ENCODE results near the gene LILRB2. TPM values are rescaled to one million over a fixed set of nuclear protein-coding genes. Genes with fewer than 3 reads are reported as not detected.

LILRB2 gene
- polyA plus RNA-seq, 1 of the 3 experiments (the other 2 are of a cell fraction): not detected

DNA sequence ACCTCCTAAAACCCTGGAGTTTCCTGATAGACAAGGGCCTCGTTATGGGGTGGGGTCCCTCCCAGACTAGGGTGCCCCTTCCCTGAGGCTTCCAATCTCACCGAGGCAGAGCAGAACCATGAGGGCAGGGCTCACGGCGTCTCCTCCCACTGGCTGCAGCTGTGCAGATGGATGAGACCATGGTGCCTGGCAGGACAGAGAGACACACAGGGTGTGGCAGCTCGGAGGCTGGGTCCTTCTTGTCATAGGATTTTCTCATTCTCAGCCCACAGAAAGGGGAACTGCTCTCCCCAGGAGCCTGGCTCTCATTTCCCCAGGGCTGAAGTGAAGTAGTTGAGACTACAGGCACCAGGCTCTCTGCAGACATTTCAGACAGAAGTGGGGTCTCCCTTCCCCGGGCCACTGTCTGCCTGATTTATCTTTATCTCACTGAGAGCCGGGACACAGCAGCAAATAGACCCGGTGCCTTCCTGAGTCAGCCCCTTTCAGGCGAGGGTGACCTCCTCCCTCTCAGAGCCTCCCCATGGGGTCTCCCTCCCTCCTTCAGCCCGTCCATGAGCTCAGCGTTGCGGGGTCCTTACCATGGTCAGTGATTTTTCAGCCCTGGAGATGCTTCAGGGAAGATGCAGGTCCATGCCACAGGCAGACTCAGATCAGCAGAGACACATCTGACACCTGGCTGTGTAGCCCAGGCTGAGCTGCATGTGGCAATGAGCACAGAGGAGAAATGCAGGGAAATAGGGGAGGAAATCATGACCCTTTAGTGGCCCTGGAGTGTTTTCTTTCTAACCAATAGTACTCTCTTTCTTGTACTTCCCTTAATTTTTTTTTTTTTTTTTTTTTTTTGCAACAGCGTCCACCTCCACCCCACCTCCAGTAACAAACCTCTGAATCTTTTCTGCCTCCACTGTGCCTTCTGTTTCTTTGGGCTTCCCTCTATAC is 31.8 kb upstream of the LILRB2 start, which contains the start of gene LILRA5 (continued):
- TF ChIP-seq POLR2AphosphoS5 (IDR thresholded peaks at IDR 0.05; ENCODE audit: low read depth, low read length): no peak
- no peak for TF ChIP-seq TAF1 (IDR thresholded peaks at IDR 0.05; ENCODE audit: borderline replicate concordance, low read depth, low read length)
- TF ChIP-seq, protein P1, sequence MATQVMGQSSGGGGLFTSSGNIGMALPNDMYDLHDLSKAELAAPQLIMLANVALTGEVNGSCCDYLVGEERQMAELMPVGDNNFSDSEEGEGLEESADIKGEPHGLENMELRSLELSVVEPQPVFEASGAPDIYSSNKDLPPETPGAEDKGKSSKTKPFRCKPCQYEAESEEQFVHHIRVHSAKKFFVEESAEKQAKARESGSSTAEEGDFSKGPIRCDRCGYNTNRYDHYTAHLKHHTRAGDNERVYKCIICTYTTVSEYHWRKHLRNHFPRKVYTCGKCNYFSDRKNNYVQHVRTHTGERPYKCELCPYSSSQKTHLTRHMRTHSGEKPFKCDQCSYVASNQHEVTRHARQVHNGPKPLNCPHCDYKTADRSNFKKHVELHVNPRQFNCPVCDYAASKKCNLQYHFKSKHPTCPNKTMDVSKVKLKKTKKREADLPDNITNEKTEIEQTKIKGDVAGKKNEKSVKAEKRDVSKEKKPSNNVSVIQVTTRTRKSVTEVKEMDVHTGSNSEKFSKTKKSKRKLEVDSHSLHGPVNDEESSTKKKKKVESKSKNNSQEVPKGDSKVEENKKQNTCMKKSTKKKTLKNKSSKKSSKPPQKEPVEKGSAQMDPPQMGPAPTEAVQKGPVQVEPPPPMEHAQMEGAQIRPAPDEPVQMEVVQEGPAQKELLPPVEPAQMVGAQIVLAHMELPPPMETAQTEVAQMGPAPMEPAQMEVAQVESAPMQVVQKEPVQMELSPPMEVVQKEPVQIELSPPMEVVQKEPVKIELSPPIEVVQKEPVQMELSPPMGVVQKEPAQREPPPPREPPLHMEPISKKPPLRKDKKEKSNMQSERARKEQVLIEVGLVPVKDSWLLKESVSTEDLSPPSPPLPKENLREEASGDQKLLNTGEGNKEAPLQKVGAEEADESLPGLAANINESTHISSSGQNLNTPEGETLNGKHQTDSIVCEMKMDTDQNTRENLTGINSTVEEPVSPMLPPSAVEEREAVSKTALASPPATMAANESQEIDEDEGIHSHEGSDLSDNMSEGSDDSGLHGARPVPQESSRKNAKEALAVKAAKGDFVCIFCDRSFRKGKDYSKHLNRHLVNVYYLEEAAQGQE (IDR thresholded peaks at IDR 0.05; ENCODE audit: low read depth, low read length): no peak

DNA sequence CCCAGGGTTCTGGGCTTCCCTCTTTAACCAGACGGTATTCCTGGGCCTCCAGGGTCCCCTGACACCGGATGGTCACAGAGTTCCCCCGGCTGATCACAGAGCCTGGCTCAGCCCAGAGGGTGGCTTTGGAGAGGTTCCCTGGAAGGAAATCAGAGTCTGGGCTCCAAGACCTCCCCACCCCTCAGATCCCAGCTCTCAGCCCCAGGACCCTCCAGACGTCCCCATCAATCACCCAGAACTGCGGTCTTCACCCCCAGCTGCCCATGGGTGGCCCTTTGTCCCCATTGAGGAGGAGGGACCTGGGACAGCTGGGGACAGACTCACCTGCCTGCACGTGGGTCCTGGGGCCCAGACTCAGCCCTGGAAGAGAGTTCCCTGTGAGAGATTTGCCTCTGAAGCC is 31.1 kb upstream of the LILRB2 start:
- ChIA-PET CTCF (interaction anchor here (1.0 to 1.9 kb wide), 2 partner anchors 9 to 13 kb away, joined by 3 to 4 read pairs; no protein-coding TSS in a partner anchor), POLR2A (no interaction called here)
- Histone ChIP-seq H3K36me3 (replicated peaks in 1 of 2; ENCODE audit: control insufficient read depth in 1 of 2, insufficient read depth in 2 of 2, low read length in 1 of 2) (no peaks in the 10 kb centered on the region), H3K9me3 (no peaks in the 10 kb centered on the region), H2AFZ (ENCODE audit: low read depth) (no peak overlapping the region), H3K79me2 (ENCODE audit: insufficient read depth) (no peaks in the 10 kb centered on the region), H4K20me1 (ENCODE audit: insufficient read depth) (no peaks in the 10 kb centered on the region), H3F3A (replicated peaks; ENCODE audit: insufficient read depth) (no peaks in the 10 kb centered on the region), H3K4me1 (ENCODE audit: control insufficient read depth in 1 of 2, insufficient read depth in 2 of 2, low read depth in 1 of 2, low read length in 1 of 2) (no peaks in the 10 kb centered on the region), H3K4me2 (no peak overlapping the region), H3K9me2 (no peaks in the 10 kb centered on the region), H3K27me3 (ENCODE audit: insufficient read depth) (peaks cover 63% of the 10 kb centered on the region), H3K4me3 (ENCODE audit: low read depth in 2 of 2, low read length in 1 of 2) (no peak overlapping the region), H3K27ac (ENCODE audit: low read depth in 2 of 2, low read length in 1 of 2) (no peak overlapping the region), H3K9ac (no peak overlapping the region)
- DNase-seq: no peak
- 4% methylated on average over 3 of the region's 6 CpGs for WGBS (ENCODE audit: low lambda C conversion rate)
- TF ChIP-seq TCF12 (IDR thresholded peaks at IDR 0.05): no peak

DNA sequence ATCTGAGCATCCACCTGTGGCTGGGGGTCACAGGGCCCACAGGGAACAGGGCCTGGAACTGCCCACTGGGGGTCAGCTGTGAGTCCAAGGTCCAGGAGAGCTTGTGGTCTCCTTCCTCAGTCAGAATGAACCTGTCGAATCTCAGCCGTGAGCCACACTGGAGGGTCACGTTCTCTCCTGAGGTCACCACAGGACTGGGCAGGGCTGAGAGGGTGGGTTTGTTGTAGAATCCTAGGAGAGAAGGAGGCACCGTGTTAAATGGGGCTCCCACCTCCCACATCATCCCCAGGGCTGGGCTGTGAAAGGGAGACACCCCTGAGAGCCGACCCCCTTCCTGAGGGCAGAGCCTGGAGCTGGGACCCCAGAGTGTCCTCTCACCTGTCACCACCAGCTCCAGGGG is 30.6 kb upstream of the LILRB2 start:
- H3K27ac ChIP-seq (ENCODE audit: low read depth in 2 of 2, low read length in 1 of 2): no peak overlapping the region
- no peaks in the 10 kb centered on the region for H3K4me1 ChIP-seq (ENCODE audit: control insufficient read depth in 1 of 2, insufficient read depth in 2 of 2, low read depth in 1 of 2, low read length in 1 of 2)
- no peaks in the 10 kb centered on the region for H3F3A ChIP-seq (replicated peaks; ENCODE audit: insufficient read depth)
- H3K9me2 ChIP-seq: no peaks in the 10 kb centered on the region
- no peaks in the 10 kb centered on the region for H4K20me1 ChIP-seq (ENCODE audit: insufficient read depth)
- H3K27me3 ChIP-seq (ENCODE audit: insufficient read depth): peaks cover 58% of the 10 kb centered on the region
- H3K9me3 ChIP-seq: no peaks in the 10 kb centered on the region
- ChIA-PET CTCF (interaction anchor here (1.0 to 1.9 kb wide), 2 partner anchors 9 to 13 kb away, joined by 3 to 12 read pairs; no protein-coding TSS in a partner anchor), POLR2A (no interaction called here)
- no peaks in the 10 kb centered on the region for H3K79me2 ChIP-seq (ENCODE audit: insufficient read depth)
- TF ChIP-seq JUND (IDR thresholded peaks at IDR 0.05) (no peak), RCOR1 (IDR thresholded peaks at IDR 0.05; ENCODE audit: low read length) (no peak), SMC3 (IDR thresholded peaks at IDR 0.05; ENCODE audit: low read depth, low read length) (no peak)
- 3% methylated on average over 5 of the region's 5 CpGs for WGBS (ENCODE audit: low lambda C conversion rate)
- H3K9ac ChIP-seq: no peak overlapping the region
- no peaks in the 10 kb centered on the region for H3K36me3 ChIP-seq (replicated peaks in 1 of 2; ENCODE audit: control insufficient read depth in 1 of 2, insufficient read depth in 2 of 2, low read length in 1 of 2)
- no peak for DNase-seq
- H3K4me2 ChIP-seq: no peak overlapping the region
- H2AFZ ChIP-seq (ENCODE audit: low read depth): no peak overlapping the region
- no peak overlapping the region for H3K4me3 ChIP-seq (ENCODE audit: low read depth in 2 of 2, low read length in 1 of 2)
